ENCODE results near the gene KCNMA1. TPM values are rescaled to one million over a fixed set of nuclear protein-coding genes. Genes with fewer than 3 reads are reported as not detected.

Gene KCNMA1
- total and polyA plus RNA-seq, 10 of the 15 experiments (the other 5 are each of a cell fraction or from before 2014, with no cell fraction given) = 8.5 to 77.0 (median 21.3) TPM

DNA sequence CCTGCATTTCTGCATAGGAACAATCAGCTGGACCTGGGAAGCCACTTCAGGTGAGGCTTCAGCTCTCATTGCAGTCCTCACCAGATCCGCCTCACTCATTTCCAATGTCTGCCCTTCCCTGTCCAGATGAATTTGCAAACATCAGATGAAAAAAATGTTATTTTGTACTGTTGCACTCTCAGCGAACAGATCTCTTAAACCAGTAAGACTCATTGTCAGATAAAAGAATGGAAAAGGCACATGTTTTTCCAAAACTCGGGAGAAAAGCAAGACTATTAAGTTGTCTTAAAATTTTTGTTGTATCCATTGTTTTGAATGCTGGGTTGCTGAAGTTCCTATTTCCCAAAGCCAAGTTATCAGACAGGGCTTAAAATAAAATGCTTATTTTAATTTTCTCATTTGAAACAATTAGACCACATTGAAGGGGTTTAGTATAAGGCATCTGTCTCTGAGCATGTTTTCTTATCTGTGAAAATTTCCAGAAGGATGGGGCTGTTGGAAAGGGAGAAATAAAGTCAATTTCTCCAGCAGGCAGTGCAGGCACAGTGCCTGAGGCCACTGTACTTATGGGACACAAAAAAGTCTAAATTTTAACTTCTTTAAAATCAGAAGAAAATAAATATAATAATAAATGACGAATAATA lies 396.8 kb downstream of the KCNMA1 start:
- RAD21 ChIA-PET (ENCODE audit: unreplicated experiment) = interaction anchor here (0.8 to 2.0 kb wide), 2 partner anchors 23 to 72 kb away, joined by 3 to 6 read pairs; no protein-coding TSS in a partner anchor
- SMC1A ChIA-PET (ENCODE audit: uncharacterized antibody, unreplicated experiment) = interaction anchor here (2.5 to 3.3 kb wide), 2 partner anchors 10 to 74 kb away, joined by 17 to 23 read pairs; no protein-coding TSS in a partner anchor
- no peaks in the 10 kb centered on the region for H4K20me1 ChIP-seq (ENCODE audit: control insufficient read depth, insufficient read depth)
- FAIRE-seq (no peak), DNase-seq (ENCODE audit: low read depth, low spot score) (no peak), ATAC-seq (no peak)
- H3K9me3 ChIP-seq (replicated peaks; ENCODE audit: control insufficient read depth, insufficient read depth, low read length) = no peaks in the 10 kb centered on the region
- POLR2A ChIA-PET = no interaction called here
- BruUV-seq (replicated peaks) = no TSS peak
- CTCF ChIA-PET = interaction anchor here (0.6 to 10.9 kb wide), 5 partner anchors 11 to 597 kb away, joined by 3 to 126 read pairs (median 4); no protein-coding TSS in a partner anchor
- no peak overlapping the region for H2AFZ ChIP-seq (ENCODE audit: control insufficient read depth, low read depth, low read length)
- H3K27me3 ChIP-seq (replicated peaks in 1 of 2; ENCODE audit: control insufficient read depth in 2 of 2, insufficient read depth in 2 of 2, low read length in 1 of 2) = no peaks in the 10 kb centered on the region
- no peaks in the 10 kb centered on the region for H3K36me3 ChIP-seq (ENCODE audit: control insufficient read depth in 2 of 2, insufficient read depth in 2 of 2, low read length in 1 of 2)
- no peaks in the 10 kb centered on the region for H3K79me2 ChIP-seq (ENCODE audit: control insufficient read depth, insufficient read depth, low read length)
- 51% methylated on average over 4 of the region's 4 CpGs for WGBS (ENCODE audit: insufficient coverage, insufficient replicate concordance, low lambda C conversion rate, missing lambda C conversion rate)
- H3K9ac ChIP-seq (ENCODE audit: control insufficient read depth, insufficient read depth, low read length) = no peak overlapping the region
- in situ Hi-C loops (cut with MboI) = no loop called here
- no peak overlapping the region for H3K27ac ChIP-seq (ENCODE audit: control insufficient read depth, insufficient read depth)
- intact Hi-C loops (cut with micrococcal nuclease; ENCODE audit: unreplicated experiment) = no loop called here
- no peak overlapping the region for H3K4me2 ChIP-seq (ENCODE audit: control insufficient read depth, insufficient read depth)
- no peaks in the 10 kb centered on the region for H3K4me1 ChIP-seq (ENCODE audit: control insufficient read depth, insufficient read depth, low read length)
- H3K4me3 ChIP-seq = no peak overlapping the region
- TF ChIP-seq LARP7 (IDR thresholded peaks at IDR 0.05) = no peak
- TF ChIP-seq RB1 (IDR thresholded peaks at IDR 0.05; ENCODE audit: borderline replicate concordance) = no peak
- no peak for TF ChIP-seq TARDBP (IDR thresholded peaks at IDR 0.05; ENCODE audit: borderline replicate concordance)
- no peak for TF ChIP-seq CREM (IDR thresholded peaks at IDR 0.05; ENCODE audit: low read depth)
- TF ChIP-seq, protein P1, sequence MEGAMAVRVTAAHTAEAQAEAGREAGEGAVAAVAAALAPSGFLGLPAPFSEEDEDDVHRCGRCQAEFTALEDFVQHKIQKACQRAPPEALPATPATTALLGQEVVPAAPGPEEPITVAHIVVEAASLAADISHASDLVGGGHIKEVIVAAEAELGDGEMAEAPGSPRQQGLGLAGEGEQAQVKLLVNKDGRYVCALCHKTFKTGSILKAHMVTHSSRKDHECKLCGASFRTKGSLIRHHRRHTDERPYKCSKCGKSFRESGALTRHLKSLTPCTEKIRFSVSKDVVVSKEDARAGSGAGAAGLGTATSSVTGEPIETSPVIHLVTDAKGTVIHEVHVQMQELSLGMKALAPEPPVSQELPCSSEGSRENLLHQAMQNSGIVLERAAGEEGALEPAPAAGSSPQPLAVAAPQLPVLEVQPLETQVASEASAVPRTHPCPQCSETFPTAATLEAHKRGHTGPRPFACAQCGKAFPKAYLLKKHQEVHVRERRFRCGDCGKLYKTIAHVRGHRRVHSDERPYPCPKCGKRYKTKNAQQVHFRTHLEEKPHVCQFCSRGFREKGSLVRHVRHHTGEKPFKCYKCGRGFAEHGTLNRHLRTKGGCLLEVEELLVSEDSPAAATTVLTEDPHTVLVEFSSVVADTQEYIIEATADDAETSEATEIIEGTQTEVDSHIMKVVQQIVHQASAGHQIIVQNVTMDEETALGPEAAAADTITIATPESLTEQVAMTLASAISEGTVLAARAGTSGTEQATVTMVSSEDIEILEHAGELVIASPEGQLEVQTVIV (IDR thresholded peaks at IDR 0.05; ENCODE audit: borderline replicate concordance, partially characterized antibody) = no peak
- no peak for TF ChIP-seq MEF2A (IDR thresholded peaks at IDR 0.05; ENCODE audit: insufficient read depth, low read depth, low read length)
- no peak for TF ChIP-seq EP300 (IDR thresholded peaks at IDR 0.05; ENCODE audit: borderline replicate concordance in 1 of 2, control insufficient read depth in 1 of 2, low read depth in 2 of 2, low read length in 2 of 2)
- TF ChIP-seq DPF2 (IDR thresholded peaks at IDR 0.05) = no peak
- TF ChIP-seq, protein P2, sequence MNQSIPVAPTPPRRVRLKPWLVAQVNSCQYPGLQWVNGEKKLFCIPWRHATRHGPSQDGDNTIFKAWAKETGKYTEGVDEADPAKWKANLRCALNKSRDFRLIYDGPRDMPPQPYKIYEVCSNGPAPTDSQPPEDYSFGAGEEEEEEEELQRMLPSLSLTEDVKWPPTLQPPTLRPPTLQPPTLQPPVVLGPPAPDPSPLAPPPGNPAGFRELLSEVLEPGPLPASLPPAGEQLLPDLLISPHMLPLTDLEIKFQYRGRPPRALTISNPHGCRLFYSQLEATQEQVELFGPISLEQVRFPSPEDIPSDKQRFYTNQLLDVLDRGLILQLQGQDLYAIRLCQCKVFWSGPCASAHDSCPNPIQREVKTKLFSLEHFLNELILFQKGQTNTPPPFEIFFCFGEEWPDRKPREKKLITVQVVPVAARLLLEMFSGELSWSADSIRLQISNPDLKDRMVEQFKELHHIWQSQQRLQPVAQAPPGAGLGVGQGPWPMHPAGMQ (IDR thresholded peaks at IDR 0.05; ENCODE audit: borderline replicate concordance) = no peak
- TF ChIP-seq POU2F2 (IDR thresholded peaks at IDR 0.05; ENCODE audit: borderline replicate concordance, low read depth, low read length) = no peak
- TF ChIP-seq, protein P3, sequence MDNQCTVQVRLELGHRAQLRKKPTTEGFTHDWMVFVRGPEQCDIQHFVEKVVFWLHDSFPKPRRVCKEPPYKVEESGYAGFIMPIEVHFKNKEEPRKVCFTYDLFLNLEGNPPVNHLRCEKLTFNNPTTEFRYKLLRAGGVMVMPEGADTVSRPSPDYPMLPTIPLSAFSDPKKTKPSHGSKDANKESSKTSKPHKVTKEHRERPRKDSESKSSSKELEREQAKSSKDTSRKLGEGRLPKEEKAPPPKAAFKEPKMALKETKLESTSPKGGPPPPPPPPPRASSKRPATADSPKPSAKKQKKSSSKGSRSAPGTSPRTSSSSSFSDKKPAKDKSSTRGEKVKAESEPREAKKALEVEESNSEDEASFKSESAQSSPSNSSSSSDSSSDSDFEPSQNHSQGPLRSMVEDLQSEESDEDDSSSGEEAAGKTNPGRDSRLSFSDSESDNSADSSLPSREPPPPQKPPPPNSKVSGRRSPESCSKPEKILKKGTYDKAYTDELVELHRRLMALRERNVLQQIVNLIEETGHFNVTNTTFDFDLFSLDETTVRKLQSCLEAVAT (IDR thresholded peaks at IDR 0.05) = no peak
- TF ChIP-seq MYB (IDR thresholded peaks at IDR 0.05; ENCODE audit: borderline replicate concordance, low read depth, low read length) = no peak
- TF ChIP-seq, protein P4, sequence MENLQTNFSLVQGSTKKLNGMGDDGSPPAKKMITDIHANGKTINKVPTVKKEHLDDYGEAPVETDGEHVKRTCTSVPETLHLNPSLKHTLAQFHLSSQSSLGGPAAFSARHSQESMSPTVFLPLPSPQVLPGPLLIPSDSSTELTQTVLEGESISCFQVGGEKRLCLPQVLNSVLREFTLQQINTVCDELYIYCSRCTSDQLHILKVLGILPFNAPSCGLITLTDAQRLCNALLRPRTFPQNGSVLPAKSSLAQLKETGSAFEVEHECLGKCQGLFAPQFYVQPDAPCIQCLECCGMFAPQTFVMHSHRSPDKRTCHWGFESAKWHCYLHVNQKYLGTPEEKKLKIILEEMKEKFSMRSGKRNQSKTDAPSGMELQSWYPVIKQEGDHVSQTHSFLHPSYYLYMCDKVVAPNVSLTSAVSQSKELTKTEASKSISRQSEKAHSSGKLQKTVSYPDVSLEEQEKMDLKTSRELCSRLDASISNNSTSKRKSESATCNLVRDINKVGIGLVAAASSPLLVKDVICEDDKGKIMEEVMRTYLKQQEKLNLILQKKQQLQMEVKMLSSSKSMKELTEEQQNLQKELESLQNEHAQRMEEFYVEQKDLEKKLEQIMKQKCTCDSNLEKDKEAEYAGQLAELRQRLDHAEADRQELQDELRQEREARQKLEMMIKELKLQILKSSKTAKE (IDR thresholded peaks at IDR 0.05; ENCODE audit: low read depth, poor library complexity, severe bottlenecking) = no peak
- no peak for TF ChIP-seq ZNF207 (IDR thresholded peaks at IDR 0.05; ENCODE audit: borderline replicate concordance)
- TF ChIP-seq, protein P5, sequence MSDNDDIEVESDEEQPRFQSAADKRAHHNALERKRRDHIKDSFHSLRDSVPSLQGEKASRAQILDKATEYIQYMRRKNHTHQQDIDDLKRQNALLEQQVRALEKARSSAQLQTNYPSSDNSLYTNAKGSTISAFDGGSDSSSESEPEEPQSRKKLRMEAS (IDR thresholded peaks at IDR 0.05; ENCODE audit: low read depth, low read length) = no peak
